Neutrophil (primary cell): ENCODE measurements around the gene SH3BP5.
A peak's percentile ranks its signal among the peaks of the same experiment; 100 is the strongest.

Experiments used
- H3K27ac ChIP-seq: fragments of 200-600 bp; sonication (generic); 2 replicates; pipeline ENCODE4 v1.5.1; 2016; ENCODE audit warnings: mild to moderate bottlenecking, moderate library complexity
- H3K27me3 ChIP-seq: fragments of 200-600 bp; sonication (generic); 2 replicates; pipeline ENCODE4 v1.6.0; 2016; ENCODE audit warnings: mild to moderate bottlenecking
- H3K36me3 ChIP-seq: fragments of 200-600 bp; sonication (generic); 2 replicates; pipeline ENCODE4 v1.5.1; 2017
- H3K4me1 ChIP-seq, 2 experiments: fragments of 200-600 bp in 1 of 2; sonication (generic) in 1 of 2; 1 replicate in 1 of 2; 2 replicates in 1 of 2; pipeline versions ENCODE4 v1.5.1 to v1.6.1; 2013 to 2016; ENCODE audit warnings: low read depth in 1 of 2, low read length in 1 of 2, mild to moderate bottlenecking in 1 of 2, moderate library complexity in 1 of 2; ENCODE audit not compliant: control insufficient read depth in 1 of 2, insufficient read depth in 1 of 2
- H3K4me3 ChIP-seq, 2 experiments: fragments of 200-600 bp in 1 of 2; sonication (generic) in 1 of 2; 1 replicate in 1 of 2; 2 replicates in 1 of 2; pipeline ENCODE4 v1.5.1; 2013 to 2016; ENCODE audit warnings: low read depth in 1 of 2, low read length in 1 of 2, mild to moderate bottlenecking in 1 of 2, moderate library complexity in 1 of 2
- H3K9me3 ChIP-seq: fragments of 200-600 bp; sonication (generic); 2 replicates; pipeline ENCODE4 v1.5.1; 2016
- TF ChIP-seq, protein P1 (sequence below): fragments of 200-600 bp; sonication (generic); IDR thresholded peaks from 2 replicates; pipeline ENCODE4 v1.5.1; 2016; ENCODE audit warnings: antibody characterized with exemption

SH3BP5 gene

DNA sequence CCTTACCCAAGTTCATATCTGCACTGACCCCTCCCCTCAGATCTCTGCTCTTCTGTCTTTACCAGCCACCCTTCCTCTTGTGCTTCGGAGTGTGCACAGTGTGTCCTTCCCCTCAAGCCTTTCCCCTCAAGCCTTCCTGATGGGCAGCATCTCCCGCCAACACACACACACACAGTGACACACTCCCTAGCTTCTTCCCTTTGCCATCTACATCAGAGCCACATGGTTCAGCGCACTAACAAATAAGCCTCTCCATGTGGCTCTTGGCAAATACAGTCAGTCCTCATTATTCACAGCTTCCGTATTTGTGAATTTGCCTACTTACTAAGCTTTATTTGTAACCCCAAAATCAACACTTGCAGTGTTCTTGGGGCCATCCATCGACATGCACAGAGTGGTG, 37.5 kb downstream of the SH3BP5 start:
- Histone ChIP-seq H3K36me3 (no peaks in the 10 kb centered on the region), H3K27me3 (no peaks in the 10 kb centered on the region), H3K9me3 (no peaks in the 10 kb centered on the region), H3K4me3 (peak overlapping the region; percentile 49 to 58), H3K27ac (peak overlapping the region; percentile 93), H3K4me1 (peaks cover 95 to 100% of the 10 kb centered on the region in 2 experiments)
- TF ChIP-seq, protein P1, sequence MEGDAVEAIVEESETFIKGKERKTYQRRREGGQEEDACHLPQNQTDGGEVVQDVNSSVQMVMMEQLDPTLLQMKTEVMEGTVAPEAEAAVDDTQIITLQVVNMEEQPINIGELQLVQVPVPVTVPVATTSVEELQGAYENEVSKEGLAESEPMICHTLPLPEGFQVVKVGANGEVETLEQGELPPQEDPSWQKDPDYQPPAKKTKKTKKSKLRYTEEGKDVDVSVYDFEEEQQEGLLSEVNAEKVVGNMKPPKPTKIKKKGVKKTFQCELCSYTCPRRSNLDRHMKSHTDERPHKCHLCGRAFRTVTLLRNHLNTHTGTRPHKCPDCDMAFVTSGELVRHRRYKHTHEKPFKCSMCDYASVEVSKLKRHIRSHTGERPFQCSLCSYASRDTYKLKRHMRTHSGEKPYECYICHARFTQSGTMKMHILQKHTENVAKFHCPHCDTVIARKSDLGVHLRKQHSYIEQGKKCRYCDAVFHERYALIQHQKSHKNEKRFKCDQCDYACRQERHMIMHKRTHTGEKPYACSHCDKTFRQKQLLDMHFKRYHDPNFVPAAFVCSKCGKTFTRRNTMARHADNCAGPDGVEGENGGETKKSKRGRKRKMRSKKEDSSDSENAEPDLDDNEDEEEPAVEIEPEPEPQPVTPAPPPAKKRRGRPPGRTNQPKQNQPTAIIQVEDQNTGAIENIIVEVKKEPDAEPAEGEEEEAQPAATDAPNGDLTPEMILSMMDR, result no peak

DNA sequence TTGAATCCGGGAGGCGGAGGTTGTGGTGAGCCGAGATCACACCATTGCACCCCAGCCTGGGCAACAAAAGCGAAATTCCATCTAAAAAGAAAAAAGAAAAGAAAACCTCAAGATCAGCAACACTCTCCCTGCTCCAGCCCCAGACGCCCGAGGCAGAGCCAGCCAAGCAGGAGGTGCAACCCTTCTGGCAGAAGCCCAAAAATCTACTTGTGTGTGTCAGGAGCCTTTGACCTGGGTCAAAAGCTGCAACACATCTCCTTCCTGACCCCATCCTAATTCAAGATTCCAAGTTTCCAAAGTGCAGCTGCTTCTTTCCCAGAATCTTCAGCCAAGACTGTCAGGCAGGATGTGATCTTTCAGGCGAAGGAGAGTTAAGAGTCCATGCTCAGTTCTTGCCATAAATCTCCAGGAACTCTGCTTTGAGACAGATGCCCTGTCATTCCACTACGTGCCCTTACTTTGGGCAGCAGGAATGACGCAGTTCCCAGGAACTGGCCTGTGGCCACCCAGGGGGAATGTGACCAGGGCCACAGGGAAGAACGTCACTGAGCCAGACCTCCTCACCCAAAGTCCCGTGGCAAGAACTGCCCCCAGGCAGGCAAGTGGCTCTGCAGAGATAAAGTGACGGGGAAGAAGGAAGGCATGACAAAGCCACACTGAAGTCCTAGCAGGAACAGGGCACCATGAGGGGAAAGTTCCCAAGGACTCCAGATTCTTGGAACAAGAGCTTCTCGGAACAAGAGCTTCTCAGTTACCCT, 39.4 kb downstream of the SH3BP5 start:
- no peaks in the 10 kb centered on the region for H3K9me3 ChIP-seq
- peak overlapping the region; percentile 93 for H3K27ac ChIP-seq
- H3K4me3 ChIP-seq, result peak overlapping the region; percentile 36 to 49
- no peaks in the 10 kb centered on the region for H3K36me3 ChIP-seq
- H3K27me3 ChIP-seq, result no peaks in the 10 kb centered on the region
- TF ChIP-seq, protein P1, result no peak
- H3K4me1 ChIP-seq, result peaks cover 98 to 100% of the 10 kb centered on the region in 2 experiments

DNA sequence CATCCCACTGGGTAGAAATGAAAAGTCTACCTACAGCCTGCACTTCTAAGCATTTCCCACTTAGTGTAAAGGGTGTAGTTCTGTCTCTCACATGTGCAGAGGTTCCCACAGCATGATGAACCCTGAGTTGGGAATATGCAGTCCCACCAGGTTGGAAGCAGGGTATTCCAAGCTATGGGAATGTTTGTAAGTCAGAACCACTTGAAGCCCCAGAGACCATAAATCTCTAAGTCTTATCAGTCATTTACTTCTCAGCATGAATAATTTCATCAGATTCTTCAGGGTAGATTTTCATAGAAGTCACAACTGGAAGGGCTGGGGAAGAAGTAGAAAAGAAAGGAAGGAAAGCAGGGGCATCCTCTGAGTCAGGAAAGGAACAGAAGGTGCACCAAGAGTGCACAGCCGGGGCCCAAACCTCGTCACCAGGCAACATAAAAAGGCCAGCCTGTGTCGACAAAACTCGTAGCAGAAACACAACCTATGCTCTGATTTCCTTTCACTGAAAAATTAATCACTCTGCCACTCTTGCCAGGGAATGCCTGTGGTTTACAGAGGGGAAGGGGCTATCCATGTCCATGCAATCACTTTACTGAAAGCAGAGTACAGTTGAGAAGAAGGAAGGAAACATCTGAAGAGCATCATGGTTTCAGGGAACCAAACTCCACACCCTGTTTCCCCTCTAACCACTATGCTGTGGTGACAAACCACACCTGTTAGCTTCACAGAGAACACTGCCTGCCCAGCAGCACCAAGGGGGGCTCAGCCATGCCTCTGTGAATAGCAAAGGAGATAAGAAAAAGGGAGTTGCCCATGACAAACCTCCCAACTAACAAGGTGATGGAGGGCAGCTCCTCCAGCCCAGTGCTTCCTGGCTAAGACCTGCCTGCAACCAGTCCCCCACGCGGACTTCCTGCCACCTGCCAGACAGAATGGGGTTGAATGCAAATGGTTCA, 40.5 kb downstream of the SH3BP5 start:
- H3K9me3 ChIP-seq, result no peaks in the 10 kb centered on the region
- peak overlapping the region; percentile 93 for H3K27ac ChIP-seq
- no peaks in the 10 kb centered on the region for H3K36me3 ChIP-seq
- TF ChIP-seq, protein P1, result peak; percentile 7
- no peaks in the 10 kb centered on the region for H3K27me3 ChIP-seq
- H3K4me1 ChIP-seq, result peaks cover 100% of the 10 kb centered on the region in 2 experiments
- H3K4me3 ChIP-seq, result peak overlapping the region; percentile 36 to 40

- TF ChIP-seq, protein P1, result no peak
- H3K36me3 ChIP-seq, result peaks cover 4% of the 10 kb centered on the region
- H3K4me3 ChIP-seq, result peak overlapping the region in 1 of 2 experiments; percentile 36
- peak overlapping the region; percentile 93 for H3K27ac ChIP-seq
- H3K4me1 ChIP-seq, result peaks cover 93 to 95% of the 10 kb centered on the region in 2 experiments
- H3K9me3 ChIP-seq, result no peaks in the 10 kb centered on the region
- no peaks in the 10 kb centered on the region for H3K27me3 ChIP-seq
These were observed 41.6 kb downstream of the SH3BP5 start for GRCh38 chr3:15290736-15291135.

- Histone ChIP-seq H3K27me3 (no peaks in the 10 kb centered on the region), H3K4me3 (no peak overlapping the region), H3K9me3 (no peaks in the 10 kb centered on the region), H3K27ac (peak overlapping the region; percentile 93), H3K36me3 (peaks cover 4% of the 10 kb centered on the region), H3K4me1 (peaks cover 82 to 85% of the 10 kb centered on the region in 2 experiments)
- TF ChIP-seq, protein P1, result no peak
These were observed 42.7 kb downstream of the SH3BP5 start for GRCh38 chr3:15289661-15290060.
